Hindlimb muscle (tissue), 1 donor: ENCODE data around the gene NAGPA. TPM values are rescaled to one million over a fixed set of nuclear protein-coding genes. Genes with fewer than 3 reads are reported as not detected.
"Not testable (repeated sequence)": the region's sequence is repeated elsewhere in the genome, so short reads cannot be mapped to it uniquely, and the experiment has no call there.

Source experiments
- DNase-seq: peaks from one replicate; pipeline ENCODE4 v3.0.0-alpha.2; 2013
- polyA plus RNA-seq: library from polyadenylated mRNA; unstranded; fragments of 120-200 nt; gene quantifications from one replicate; pipeline ENCODE4 v1.2.1, GENCODE V29; 2013; ENCODE audit not compliant: insufficient read length

Gene NAGPA
- polyA plus RNA-seq, 1 donor = 6.3 TPM

- DNase-seq = no peak
Observed at GRCh38 chr16:5060073-5060641, 26.4 kb upstream of the NAGPA start.

- no peak for DNase-seq
Observed at GRCh38 chr16:5059386-5060072, 25.8 kb upstream of the NAGPA start.

- no peak for DNase-seq
Observed at GRCh38 chr16:5058476-5058875, 24.7 kb upstream of the NAGPA start.

- DNase-seq = no peak
Observed at GRCh38 chr16:5056352-5056751, 22.6 kb upstream of the NAGPA start.

- no peak for DNase-seq
Observed at GRCh38 chr16:5054876-5055865, 21.4 kb upstream of the NAGPA start.

GRCh38 chr16:5046914-5047313 lies 13.2 kb upstream of the NAGPA start:
- DNase-seq = no peak

GRCh38 chr16:5045499-5046115 lies 11.9 kb upstream of the NAGPA start:
- DNase-seq = no peak

GRCh38 chr16:5044581-5044980 lies 10.8 kb upstream of the NAGPA start:
- not testable (repeated sequence) for DNase-seq

GRCh38 chr16:5044011-5044540 lies 10.3 kb upstream of the NAGPA start:
- DNase-seq = no peak

- DNase-seq = no peak
Observed at GRCh38 chr16:5042574-5043171, 8.9 kb upstream of the NAGPA start.

- no peak for DNase-seq
Observed at GRCh38 chr16:5041600-5042133, 7.9 kb upstream of the NAGPA start.

GRCh38 chr16:5040451-5040850 lies 6.7 kb upstream of the NAGPA start:
- no peak for DNase-seq

GRCh38 chr16:5036228-5037156 lies 2.8 kb upstream of the NAGPA start:
- DNase-seq = no peak

GRCh38 chr16:5035909-5036227 lies 2.1 kb upstream of the NAGPA start:
- no peak for DNase-seq

- no peak for DNase-seq
Observed at GRCh38 chr16:5034167-5034523, 410 bp upstream of the NAGPA start.

GRCh38 chr16:5032748-5033167 lies 977 bp downstream of the NAGPA start:
- no peak for DNase-seq

- DNase-seq = no peak
Observed at GRCh38 chr16:5031601-5032000, 2.1 kb downstream of the NAGPA start.

- DNase-seq = no peak
Observed at GRCh38 chr16:5030251-5030870, 3.4 kb downstream of the NAGPA start.

GRCh38 chr16:5028950-5029475 lies 4.7 kb downstream of the NAGPA start:
- DNase-seq = no peak

- no peak for DNase-seq
Observed at GRCh38 chr16:5027575-5028235, 6.0 kb downstream of the NAGPA start.
